Measurements from ENCODE around the gene NRARP. TPM values are rescaled to one million over a fixed set of nuclear protein-coding genes. Genes with fewer than 3 reads are reported as not detected.
"Not testable (repeated sequence)": the region's sequence is repeated elsewhere in the genome, so short reads cannot be mapped to it uniquely, and the experiment has no call there.

NRARP gene
- total and polyA plus RNA-seq, 10 of the 15 experiments (the other 5 are each of a cell fraction or from before 2014, with no cell fraction given): 0.06 to 9.2 (median 2.2) TPM; not detected in 2

GRCh38 chr9:137341227-137341626 is 39.2 kb upstream of the NRARP start (continued):
- TF ChIP-seq ZBTB40 (IDR thresholded peaks at IDR 0.05; ENCODE audit: borderline replicate concordance) (no peak), CBX5 (IDR thresholded peaks at IDR 0.05; ENCODE audit: low read depth) (no peak), GABPA (IDR thresholded peaks at IDR 0.05; ENCODE audit: low read depth) (no peak)

DNA sequence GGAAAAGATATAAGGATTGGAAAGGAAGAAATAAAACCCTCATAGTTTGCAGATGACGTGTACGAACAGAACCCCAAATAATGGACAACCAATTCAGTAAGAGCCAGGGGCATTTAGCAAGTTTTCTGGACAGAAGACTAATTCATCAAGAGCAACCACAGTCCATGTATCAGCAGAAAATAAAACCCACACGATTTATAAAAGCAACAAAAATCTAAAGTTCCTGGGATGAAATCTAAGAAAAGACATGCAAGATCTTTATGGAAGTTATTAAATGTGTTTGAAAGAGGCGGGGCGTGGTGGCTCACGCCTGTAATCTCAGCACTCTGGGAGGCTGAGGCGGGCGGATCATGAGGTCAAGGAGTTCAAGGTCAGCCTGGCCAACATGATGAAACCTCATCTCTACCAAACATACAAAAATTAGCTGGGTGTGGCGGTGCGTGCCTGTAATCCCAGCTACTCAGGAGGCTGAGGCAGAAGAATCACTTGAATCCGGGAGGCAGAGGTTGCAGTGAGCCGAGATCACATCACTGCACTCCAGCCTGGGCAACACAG is 37.9 kb upstream of the NRARP start:
- H3K79me2 ChIP-seq (ENCODE audit: control insufficient read depth, insufficient read depth, low read length); BruUV-seq (replicated peaks); H3K9me3 ChIP-seq (replicated peaks; ENCODE audit: control insufficient read depth, insufficient read depth, low read length); RAD21 ChIA-PET (ENCODE audit: unreplicated experiment); H3K27me3 ChIP-seq (replicated peaks in 1 of 2; ENCODE audit: control insufficient read depth in 2 of 2, insufficient read depth in 2 of 2, low read length in 1 of 2); ATAC-seq; in situ Hi-C loops (cut with MboI); H3K36me3 ChIP-seq (ENCODE audit: control insufficient read depth in 2 of 2, insufficient read depth in 2 of 2, low read length in 1 of 2); H4K20me1 ChIP-seq (ENCODE audit: control insufficient read depth, insufficient read depth); FAIRE-seq; H3K4me3 ChIP-seq; intact Hi-C loops (cut with micrococcal nuclease; ENCODE audit: unreplicated experiment); H3K27ac ChIP-seq (ENCODE audit: control insufficient read depth, insufficient read depth); DNase-seq (ENCODE audit: low read depth, low spot score); SMC1A ChIA-PET (ENCODE audit: uncharacterized antibody, unreplicated experiment); POLR2A ChIA-PET; H3K4me1 ChIP-seq (ENCODE audit: control insufficient read depth, insufficient read depth, low read length); H3K4me2 ChIP-seq (ENCODE audit: control insufficient read depth, insufficient read depth); CTCF ChIA-PET; H3K9ac ChIP-seq (ENCODE audit: control insufficient read depth, insufficient read depth, low read length); H2AFZ ChIP-seq (ENCODE audit: control insufficient read depth, low read depth, low read length): not testable (repeated sequence)
- WGBS (ENCODE audit: insufficient coverage, insufficient replicate concordance, low lambda C conversion rate, missing lambda C conversion rate): 82% methylated on average over 12 of the region's 12 CpGs

Measured in GM12878 (cell line).